PC-9 (cell line): ENCODE results near the gene F2RL2. TPM values are rescaled to one million over a fixed set of nuclear protein-coding genes. Genes with fewer than 3 reads are reported as not detected.

Source experiments
- BruUV-seq: library from RNA; stranded (reverse); fragments of 400-500 nt; replicated peaks from 2 replicates; lab custom pipeline; 2021; lab: Mats Ljungman, UMichigan
- CTCF ChIA-PET: fragments of 300-600 bp; sonication (Branson Sonifier 250); formaldehyde crosslinking; loops from one replicate; lab custom pipeline; 2022; ENCODE audit warnings: antibody characterized with exemption; lab: Charles Lee
- POLR2A ChIA-PET: fragments of 300-600 bp; sonication (Branson Sonifier 250); formaldehyde crosslinking; loops from one replicate; lab custom pipeline; 2022; ENCODE audit warnings: antibody characterized with exemption; ENCODE audit not compliant: unreplicated experiment; lab: Charles Lee
- DNase-seq, 2 experiments: peaks; one replicate each; pipeline versions ENCODE4 v3.0.0 to v3.0.0-alpha.2; 2015 to 2022; ENCODE audit warnings: mixed read lengths in 1 of 2
- H2AFZ ChIP-seq: fragments of 200-600 bp; sonication (generic); 2 replicates; pipeline ENCODE4 v1.8.1; 2017; ENCODE audit warnings: antibody characterized with exemption
- H3F3A ChIP-seq: fragments of 200-600 bp; sonication (generic); 2 replicates; pipeline ENCODE4 v1.8.1; 2017; ENCODE audit warnings: antibody characterized with exemption, mild to moderate bottlenecking, low read depth; ENCODE audit not compliant: insufficient read depth
- H3K27ac ChIP-seq: fragments of 200-600 bp; sonication (generic); 2 replicates; pipeline ENCODE4 v1.6.1; 2016; ENCODE audit warnings: mixed run types
- H3K27me3 ChIP-seq: fragments of 200-600 bp; sonication (generic); 2 replicates; pipeline ENCODE4 v1.6.1; 2016; ENCODE audit warnings: low read depth, mixed run types; ENCODE audit not compliant: insufficient read depth
- H3K36me3 ChIP-seq: fragments of 200-600 bp; sonication (generic); 2 replicates; pipeline ENCODE4 v1.6.1; 2016; ENCODE audit warnings: low read depth, mixed run types
- H3K4me1 ChIP-seq: fragments of 200-600 bp; sonication (generic); replicated peaks from 2 replicates; pipeline ENCODE4 v1.6.1; 2016; ENCODE audit warnings: mixed run types; ENCODE audit not compliant: insufficient read depth
- H3K4me2 ChIP-seq: fragments of 200-600 bp; sonication (generic); 2 replicates; pipeline ENCODE4 v1.6.1; 2017; ENCODE audit warnings: mixed run types
- H3K4me3 ChIP-seq: fragments of 200-600 bp; sonication (generic); 2 replicates; pipeline ENCODE4 v1.6.1; 2016; ENCODE audit warnings: mixed run types
- H3K79me2 ChIP-seq: fragments of 200-600 bp; sonication (generic); 2 replicates; pipeline ENCODE4 v1.6.1; 2017; ENCODE audit warnings: low read depth, mixed run types
- H3K9me2 ChIP-seq: fragments of 200-600 bp; sonication (generic); 2 replicates; pipeline ENCODE4 v1.8.1; 2017; ENCODE audit warnings: mild to moderate bottlenecking; ENCODE audit not compliant: insufficient read depth
- H3K9me3 ChIP-seq: fragments of 200-600 bp; sonication (generic); 2 replicates; pipeline ENCODE4 v1.8.1; 2016; ENCODE audit warnings: low read depth; ENCODE audit not compliant: insufficient read depth
- H4K20me1 ChIP-seq: fragments of 200-600 bp; sonication (generic); 2 replicates; pipeline ENCODE4 v1.8.1; 2017; ENCODE audit not compliant: insufficient read depth
- EZH2 ChIP-seq: fragments of 200-600 bp; sonication (generic); IDR thresholded peaks from 2 replicates; pipeline ENCODE4 v1.8.0; 2017; ENCODE audit warnings: antibody characterized with exemption, low read depth
- intact Hi-C: fragments of 100-400 bp; cut with micrococcal nuclease; formaldehyde crosslinking; loops from one replicate; pipeline ENCODE4 v1.10.0; 2022; ENCODE audit not compliant: unreplicated experiment
- total RNA-seq: library from RNA; stranded (reverse); gene quantifications from 2 replicates; pipeline ENCODE4 v1.2.3, GENCODE V29; 2021
- TF ChIP-seq, protein P1 (sequence below): fragments of 200-600 bp; sonication (generic); conservative IDR thresholded peaks from 2 replicates; pipeline ENCODE4 v1.6.1; 2017; ENCODE audit warnings: mixed run types, antibody characterized with exemption, mild to moderate bottlenecking, moderate library complexity

The F2RL2 gene
- total RNA-seq, 1 experiment from 2014 or later: 3.5 TPM

DNA sequence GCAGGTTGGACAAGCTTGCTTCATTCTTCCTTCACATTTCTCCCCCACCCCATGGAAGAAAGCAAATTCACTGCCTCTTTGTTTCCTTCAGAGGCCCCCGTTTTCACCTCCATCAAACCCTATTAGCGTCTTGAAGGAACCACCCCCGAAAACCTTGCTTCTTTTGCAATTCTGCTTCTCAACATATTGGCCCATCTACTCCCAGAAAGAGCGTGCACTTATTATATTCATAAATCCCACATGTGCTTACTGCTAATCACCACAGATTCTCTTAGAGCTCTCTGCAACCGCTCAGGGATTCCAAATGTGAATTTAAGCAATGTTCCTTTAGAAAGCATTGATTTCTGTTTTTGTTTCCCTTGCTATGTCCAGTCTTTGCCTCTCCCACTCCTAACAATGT lies 1.1 kb downstream of the F2RL2 start:
- H3K9me2 ChIP-seq: no peaks in the 10 kb centered on the region
- no peak overlapping the region for H3K4me2 ChIP-seq
- no peaks in the 10 kb centered on the region for H4K20me1 ChIP-seq
- ChIA-PET CTCF (no interaction called here), POLR2A (no interaction called here)
- H3K36me3 ChIP-seq: no peaks in the 10 kb centered on the region
- H3K79me2 ChIP-seq: no peaks in the 10 kb centered on the region
- H3F3A ChIP-seq: no peaks in the 10 kb centered on the region
- BruUV-seq: TSS peak; percentile 48
- no peak overlapping the region for H3K4me3 ChIP-seq
- H3K27me3 ChIP-seq: no peaks in the 10 kb centered on the region
- TF ChIP-seq, protein P1, sequence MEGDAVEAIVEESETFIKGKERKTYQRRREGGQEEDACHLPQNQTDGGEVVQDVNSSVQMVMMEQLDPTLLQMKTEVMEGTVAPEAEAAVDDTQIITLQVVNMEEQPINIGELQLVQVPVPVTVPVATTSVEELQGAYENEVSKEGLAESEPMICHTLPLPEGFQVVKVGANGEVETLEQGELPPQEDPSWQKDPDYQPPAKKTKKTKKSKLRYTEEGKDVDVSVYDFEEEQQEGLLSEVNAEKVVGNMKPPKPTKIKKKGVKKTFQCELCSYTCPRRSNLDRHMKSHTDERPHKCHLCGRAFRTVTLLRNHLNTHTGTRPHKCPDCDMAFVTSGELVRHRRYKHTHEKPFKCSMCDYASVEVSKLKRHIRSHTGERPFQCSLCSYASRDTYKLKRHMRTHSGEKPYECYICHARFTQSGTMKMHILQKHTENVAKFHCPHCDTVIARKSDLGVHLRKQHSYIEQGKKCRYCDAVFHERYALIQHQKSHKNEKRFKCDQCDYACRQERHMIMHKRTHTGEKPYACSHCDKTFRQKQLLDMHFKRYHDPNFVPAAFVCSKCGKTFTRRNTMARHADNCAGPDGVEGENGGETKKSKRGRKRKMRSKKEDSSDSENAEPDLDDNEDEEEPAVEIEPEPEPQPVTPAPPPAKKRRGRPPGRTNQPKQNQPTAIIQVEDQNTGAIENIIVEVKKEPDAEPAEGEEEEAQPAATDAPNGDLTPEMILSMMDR: no peak
- TF ChIP-seq EZH2: no peak
- 0 out of 2 replicates have a peak, but pooled peaks cover 3% of the 10 kb centered on the region for H3K9me3 ChIP-seq
- intact Hi-C loops: no loop called here
- H2AFZ ChIP-seq: no peak overlapping the region
- DNase-seq: no peak
- H3K27ac ChIP-seq: no peak overlapping the region
- H3K4me1 ChIP-seq: peaks cover 8% of the 10 kb centered on the region; the same call in 1 of the 2 replicates

DNA sequence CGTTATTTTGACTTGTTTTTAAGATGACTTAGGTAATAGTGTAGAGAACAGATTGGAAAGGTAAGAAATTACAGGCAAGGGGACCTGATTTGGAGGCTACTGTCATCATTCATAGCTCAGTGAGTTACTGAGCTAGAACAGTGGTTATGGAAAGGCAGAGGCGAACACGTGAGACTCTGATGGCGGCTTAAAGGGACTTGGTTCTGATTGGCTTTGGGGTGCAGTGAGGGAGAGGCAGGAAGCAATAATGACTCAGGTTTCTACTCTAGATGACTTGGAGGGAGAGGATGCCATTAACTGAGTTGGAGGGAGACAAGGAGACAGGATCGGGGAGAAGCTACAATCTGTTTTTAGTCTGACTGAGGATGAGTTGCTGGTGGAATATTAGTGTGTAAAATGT lies 3.0 kb downstream of the F2RL2 start:
- no peak overlapping the region for H2AFZ ChIP-seq
- no peak overlapping the region for H3K4me2 ChIP-seq
- H3F3A ChIP-seq: no peaks in the 10 kb centered on the region
- TF ChIP-seq EZH2: no peak
- TF ChIP-seq, protein P1: no peak
- no peaks in the 10 kb centered on the region for H3K79me2 ChIP-seq
- H3K4me3 ChIP-seq: no peak overlapping the region
- DNase-seq: no peak
- intact Hi-C loops: no loop called here
- H3K36me3 ChIP-seq: no peaks in the 10 kb centered on the region
- peaks cover 8% of the 10 kb centered on the region; the same call in 1 of the 2 replicates for H3K4me1 ChIP-seq
- BruUV-seq: no TSS peak
- ChIA-PET CTCF (no interaction called here), POLR2A (no interaction called here)
- no peaks in the 10 kb centered on the region for H3K27me3 ChIP-seq
- no peaks in the 10 kb centered on the region for H4K20me1 ChIP-seq
- 0 out of 2 replicates have a peak, but pooled peaks cover 3% of the 10 kb centered on the region for H3K9me3 ChIP-seq
- H3K27ac ChIP-seq: no peak overlapping the region
- no peaks in the 10 kb centered on the region for H3K9me2 ChIP-seq

DNA sequence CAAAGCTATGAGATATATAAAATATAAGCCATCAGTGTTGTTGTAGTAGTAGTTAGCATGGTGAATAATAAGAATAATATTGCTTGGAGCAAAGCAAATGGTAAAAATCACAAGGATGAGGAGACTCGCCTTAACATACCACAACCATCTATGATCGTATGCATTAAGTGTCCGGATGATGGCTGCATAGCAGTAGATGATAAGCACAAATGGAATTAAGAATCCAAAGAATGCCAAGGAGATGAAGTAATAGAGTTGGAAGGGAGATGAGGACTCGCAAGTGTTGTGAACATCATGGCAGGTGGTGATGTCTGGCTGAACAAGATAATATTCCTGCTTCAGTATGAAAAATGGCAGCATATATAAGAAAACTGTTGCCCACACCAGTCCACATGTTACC lies 5.5 kb downstream of the F2RL2 start:
- H2AFZ ChIP-seq: no peak overlapping the region
- no peak overlapping the region for H3K27ac ChIP-seq
- H3K9me3 ChIP-seq: 0 out of 2 replicates have a peak, but pooled peaks cover 3% of the 10 kb centered on the region
- no peak overlapping the region for H3K4me3 ChIP-seq
- H3K27me3 ChIP-seq: no peaks in the 10 kb centered on the region
- no peaks in the 10 kb centered on the region for H3K4me1 ChIP-seq
- BruUV-seq: no TSS peak
- H3K4me2 ChIP-seq: no peak overlapping the region
- no peak for DNase-seq
- intact Hi-C loops: no loop called here
- no peaks in the 10 kb centered on the region for H3K36me3 ChIP-seq
- ChIA-PET POLR2A (no interaction called here), CTCF (no interaction called here)
- no peaks in the 10 kb centered on the region for H3K79me2 ChIP-seq
- no peaks in the 10 kb centered on the region for H3K9me2 ChIP-seq
- H4K20me1 ChIP-seq: no peaks in the 10 kb centered on the region
- TF ChIP-seq, protein P1: no peak
- no peaks in the 10 kb centered on the region for H3F3A ChIP-seq
